GM18951 (cell line): ENCODE measurements around the gene TTLL5.
A peak's percentile ranks its signal among the peaks of the same experiment; 100 is the strongest.

Source experiments
- POLR2A ChIP-seq: IDR thresholded peaks from 4 replicates; pipeline ENCODE4 v1.6.1; 2011; ENCODE audit warnings: mild to moderate bottlenecking; ENCODE audit not compliant: insufficient read length, insufficient read depth; ENCODE audit errors: extremely low read depth
- in situ Hi-C: fragments of 300-500 bp; cut with MboI; formaldehyde crosslinking; loops from one replicate; pipeline ENCODE4 v1.12.0; 2022; ENCODE audit warnings: low sequenced_read_pairs, mixed read lengths, inconsistent platforms; ENCODE audit not compliant: unreplicated experiment

TTLL5 gene

DNA sequence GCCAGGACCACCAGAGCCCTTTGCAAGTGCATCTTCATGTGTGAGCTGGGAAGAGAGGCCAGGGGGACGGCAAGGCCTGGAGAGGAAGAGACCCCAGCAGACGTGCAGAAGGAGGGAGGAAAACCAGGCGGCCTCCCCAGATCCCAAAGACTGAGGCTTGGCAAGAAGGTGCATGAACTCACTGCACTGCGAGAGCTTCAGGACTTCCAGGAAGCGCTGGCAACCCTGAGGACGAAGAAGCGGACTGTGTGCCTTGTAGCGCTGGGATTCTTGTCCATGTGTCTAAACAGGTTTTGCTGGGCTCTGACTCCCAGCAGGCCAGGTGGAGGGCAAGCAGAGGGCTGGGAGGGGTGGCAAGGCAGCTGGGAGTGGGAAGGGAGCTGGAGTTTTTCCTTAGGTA lies 319.8 kb downstream of the TTLL5 start:
- no peak for TF ChIP-seq POLR2A
- in situ Hi-C loops, result loop anchor here (10.0 kb wide), 1 partner anchor 266 kb away; no protein-coding TSS in a partner anchor

DNA sequence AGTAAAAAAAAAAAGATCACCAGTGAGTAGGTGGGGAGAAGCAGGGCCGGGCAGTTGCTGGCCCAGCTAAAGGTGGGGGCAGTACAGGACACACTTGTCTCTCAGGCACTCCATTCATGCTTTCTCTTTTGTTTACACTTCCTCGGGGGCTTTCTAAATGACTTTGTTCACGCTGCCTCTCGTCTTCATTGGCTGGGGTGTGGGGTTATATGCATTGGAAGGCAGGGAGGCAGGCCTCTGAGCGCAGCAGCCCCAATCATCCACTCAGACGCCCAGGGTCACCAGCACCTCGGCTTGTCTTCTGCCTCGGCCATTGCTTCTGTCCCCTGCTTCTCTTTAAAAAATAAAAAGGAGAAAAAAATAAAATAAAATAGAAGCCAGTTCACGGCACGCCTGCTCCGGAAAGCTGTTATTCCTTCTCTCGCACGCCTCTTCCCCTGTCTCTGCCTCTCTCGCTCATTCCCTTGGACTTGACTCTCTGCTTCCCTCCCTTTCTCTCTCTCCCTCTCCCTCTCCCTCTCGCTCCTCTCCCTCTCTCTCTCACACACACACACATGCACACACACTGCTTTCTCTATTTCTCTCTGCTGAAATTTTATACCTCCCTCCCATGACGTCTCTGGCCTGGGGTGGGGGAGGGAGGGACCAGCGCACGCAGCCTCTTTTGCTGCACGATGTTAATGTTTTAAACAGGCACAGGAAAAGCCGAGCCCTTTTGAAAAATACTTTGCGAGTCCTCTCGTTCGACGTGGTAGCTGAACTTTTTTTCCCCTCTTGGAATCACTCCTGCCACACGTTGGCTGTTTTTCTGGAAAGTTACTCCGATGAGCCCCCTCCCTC lies 320.6 kb downstream of the TTLL5 start, which contains the start of gene TGFB3:
Gene TGFB3, minus strand, starts transcription at position 570 of the 840 bp plus-strand sequence. CDS start 1,102 bp downstream, outside the sequence.
- TF ChIP-seq POLR2A, result no peak
- in situ Hi-C loops, result loop anchor here (10.0 kb wide), 1 partner anchor 267 kb away; no protein-coding TSS in a partner anchor

- in situ Hi-C loops, result loop anchor here (10.0 kb wide), 1 partner anchor 268 kb away; no protein-coding TSS in a partner anchor
- TF ChIP-seq POLR2A, result peak; percentile 10
These were observed 321.4 kb downstream of the TTLL5 start for GRCh38 chr14:75982266-75983018.

- no peak for TF ChIP-seq POLR2A
- in situ Hi-C loops, result loop anchor here (10.0 kb wide), 1 partner anchor 268 kb away; no protein-coding TSS in a partner anchor
These were observed 321.9 kb downstream of the TTLL5 start for GRCh38 chr14:75983019-75983358.

- in situ Hi-C loops, result loop anchor here (10.0 kb wide), 1 partner anchor 270 kb away; no protein-coding TSS in a partner anchor
- TF ChIP-seq POLR2A, result no peak
These were observed 323.6 kb downstream of the TTLL5 start for GRCh38 chr14:75984674-75985073.

GRCh38 chr14:75985618-75986438 lies 324.8 kb downstream of the TTLL5 start, which contains the start of gene IFT43:
Gene IFT43, plus strand, starts transcription at chr14:75985763. Its CDS starts 24 bp downstream, at chr14:75985787.
- peak; percentile 24 for TF ChIP-seq POLR2A
- in situ Hi-C loops, result loop anchor here (10.0 kb wide), 1 partner anchor 271 kb away; no protein-coding TSS in a partner anchor

DNA sequence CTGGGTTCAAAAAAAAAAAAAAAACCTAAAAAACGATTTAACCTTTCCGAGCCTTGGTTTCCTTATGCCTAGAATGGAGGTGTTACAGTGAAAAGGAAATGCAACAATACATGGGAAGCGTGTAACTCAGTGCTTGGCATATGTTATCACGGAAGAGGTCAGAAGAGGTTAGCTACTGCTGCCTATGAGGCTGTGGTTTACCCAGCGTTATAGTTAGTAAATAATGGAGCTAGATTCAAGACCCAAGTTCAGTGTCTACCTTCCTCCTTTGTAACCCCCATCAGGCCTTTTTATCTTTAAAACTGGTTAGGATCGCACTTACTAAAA lies 325.4 kb downstream of the TTLL5 start:
- in situ Hi-C loops, result loop anchor here (10.0 kb wide), 1 partner anchor 272 kb away; no protein-coding TSS in a partner anchor
- no peak for TF ChIP-seq POLR2A

DNA sequence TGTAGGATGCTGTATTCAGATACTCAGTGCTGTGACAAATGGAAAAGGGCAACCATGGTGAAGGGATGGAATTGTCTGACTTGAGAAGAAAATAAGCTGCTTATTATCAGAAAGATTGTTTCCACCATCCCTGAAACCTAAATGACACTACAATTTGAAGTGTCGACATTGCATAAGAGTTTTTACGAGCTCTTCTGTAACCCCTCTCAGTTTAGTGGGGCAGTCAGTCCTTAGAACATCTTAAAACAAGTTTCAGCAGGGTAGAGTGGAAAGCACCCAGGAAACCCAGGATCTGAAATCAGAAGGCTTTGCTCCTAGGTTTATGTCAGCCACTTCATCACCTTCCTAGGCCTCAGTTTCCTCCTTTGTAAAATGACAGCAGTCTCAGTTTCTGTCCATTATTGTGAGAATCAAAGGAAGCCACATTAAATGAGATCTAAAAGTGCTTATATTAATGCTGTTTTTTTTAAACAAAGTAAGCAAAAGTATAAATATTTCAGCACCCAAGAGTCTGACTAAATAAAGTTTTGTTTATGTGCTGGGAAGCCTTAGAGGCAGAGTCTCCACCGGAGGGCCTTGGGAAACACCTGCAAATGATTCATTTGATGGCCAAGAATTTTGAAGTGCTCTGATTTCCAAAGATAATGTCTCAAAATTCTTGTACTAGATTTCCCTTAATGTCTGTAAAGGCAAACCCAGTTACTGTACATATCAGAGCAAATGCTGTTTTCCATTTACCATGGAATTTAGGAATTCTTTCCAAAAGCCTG lies 326.3 kb downstream of the TTLL5 start:
- TF ChIP-seq POLR2A, result no peak
- in situ Hi-C loops, result loop anchor here (10.0 kb wide), 1 partner anchor 273 kb away; no protein-coding TSS in a partner anchor

- no peak for TF ChIP-seq POLR2A
- in situ Hi-C loops, result loop anchor here (10.0 kb wide), 1 partner anchor 274 kb away; no protein-coding TSS in a partner anchor
These were observed 328.1 kb downstream of the TTLL5 start for GRCh38 chr14:75989134-75989533.

- in situ Hi-C loops, result no loop called here
- no peak for TF ChIP-seq POLR2A
These were observed 329.3 kb downstream of the TTLL5 start for GRCh38 chr14:75990297-75990696.

DNA sequence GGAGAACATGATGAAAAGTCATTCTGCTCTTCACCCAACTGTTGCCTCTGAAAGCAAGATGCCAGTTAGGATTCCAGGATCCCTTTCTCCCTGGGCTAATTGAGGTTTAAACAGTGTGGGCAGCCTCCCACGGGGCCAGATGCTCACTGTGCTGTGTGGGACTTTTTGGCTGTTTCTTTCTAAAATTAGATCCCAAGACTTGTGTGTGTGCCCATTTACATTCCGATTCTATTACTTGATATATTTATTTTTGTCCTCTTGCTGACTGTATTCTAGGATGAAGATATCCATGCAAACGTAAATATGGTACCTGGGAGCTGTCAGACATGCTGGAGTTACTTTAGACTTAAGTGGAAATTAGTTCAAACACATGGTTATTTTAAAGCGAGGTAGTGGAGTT lies 330.7 kb downstream of the TTLL5 start:
- TF ChIP-seq POLR2A, result no peak
- in situ Hi-C loops, result no loop called here

DNA sequence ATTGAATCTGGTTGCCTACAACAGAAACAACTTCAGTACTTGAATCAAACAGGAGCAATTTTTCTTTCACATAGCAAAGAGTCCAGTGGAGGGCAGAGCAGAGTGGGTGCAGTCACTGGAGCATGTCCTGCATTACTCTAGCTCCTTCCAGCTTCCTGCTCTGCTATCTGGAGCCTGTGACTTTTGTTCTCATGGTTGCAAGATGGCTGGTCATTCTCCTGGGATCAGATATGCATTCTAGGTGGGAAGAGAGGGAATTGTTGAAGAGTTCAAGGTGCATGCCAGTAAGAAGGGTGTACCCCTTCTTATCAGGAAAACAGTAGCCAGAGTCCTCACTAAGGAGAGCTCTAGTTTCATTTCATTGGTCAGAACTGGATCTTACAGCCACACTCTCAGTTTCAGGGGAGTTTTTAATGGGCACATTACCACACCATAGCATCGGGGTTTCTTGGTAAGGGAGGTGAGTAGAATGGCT lies 332.6 kb downstream of the TTLL5 start:
- no peak for TF ChIP-seq POLR2A
- in situ Hi-C loops, result no loop called here
